HG03025 (cell line): Measurements from ENCODE around the gene AFAP1L1.
"Not testable (repeated sequence)": the region's sequence is repeated elsewhere in the genome, so short reads cannot be mapped to it uniquely, and the experiment has no call there.

Source experiments
- ATAC-seq: cut with Tn5 transposase; IDR thresholded peaks from one replicate; pipeline ENCODE4 v1.9.1; 2021; ENCODE audit warnings: mild to moderate bottlenecking, moderate library complexity; ENCODE audit not compliant: unreplicated experiment, low FRiP score

The AFAP1L1 gene

DNA sequence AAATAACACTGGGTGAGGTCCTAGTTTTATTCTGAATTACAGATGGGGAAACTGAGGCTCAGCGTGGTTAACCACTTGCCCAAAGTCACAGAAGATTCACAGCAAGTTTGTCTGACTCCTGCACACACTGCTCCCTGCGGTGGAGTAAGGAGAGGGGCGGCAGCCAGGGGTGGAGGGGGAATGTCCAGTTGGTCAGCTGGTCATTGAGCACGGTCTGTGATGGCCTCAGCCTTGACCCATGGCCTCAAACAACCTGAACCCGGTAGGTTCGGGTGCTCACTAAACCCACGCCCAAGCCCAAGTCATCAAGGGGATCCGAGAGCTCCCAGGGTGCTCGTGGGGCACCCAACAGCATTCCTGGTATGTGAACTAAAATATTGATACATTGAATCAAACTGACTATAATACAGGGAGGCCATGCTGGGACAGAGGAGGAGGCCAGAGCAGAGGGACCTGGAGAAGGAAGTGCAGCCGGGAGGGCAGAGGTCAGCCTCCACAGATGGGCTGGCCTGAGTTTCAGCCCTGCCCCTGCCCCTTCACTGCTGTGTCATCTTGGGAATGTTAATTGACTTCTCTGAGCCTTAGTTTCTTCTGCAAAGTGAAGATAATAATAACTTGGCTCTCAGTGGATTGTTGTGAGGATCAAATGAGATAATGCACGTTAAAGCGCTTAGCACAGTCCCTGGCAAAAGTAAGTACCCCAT is 111.0 kb downstream of the AFAP1L1 start:
- no peak for ATAC-seq

DNA sequence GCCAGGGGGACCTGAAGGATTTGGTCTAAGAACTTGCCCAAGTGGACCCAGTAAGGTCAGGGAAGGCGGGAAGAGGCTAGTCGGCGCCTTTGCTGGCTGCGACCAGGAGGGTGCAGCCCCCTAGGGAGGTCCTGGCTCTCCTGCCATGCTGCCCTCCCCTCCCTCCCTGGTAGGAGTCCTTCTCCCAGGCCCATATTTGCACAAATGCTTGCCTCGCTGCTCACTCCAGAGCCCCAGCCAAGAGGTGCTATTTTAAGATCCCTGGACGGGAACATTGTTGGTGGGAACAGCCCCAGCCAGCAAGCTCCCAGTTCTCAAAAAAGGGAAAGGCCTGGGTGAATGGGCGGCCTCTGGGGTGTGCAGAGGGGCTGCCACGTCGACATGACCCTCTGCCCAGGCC is 111.7 kb downstream of the AFAP1L1 start:
- no peak for ATAC-seq

DNA sequence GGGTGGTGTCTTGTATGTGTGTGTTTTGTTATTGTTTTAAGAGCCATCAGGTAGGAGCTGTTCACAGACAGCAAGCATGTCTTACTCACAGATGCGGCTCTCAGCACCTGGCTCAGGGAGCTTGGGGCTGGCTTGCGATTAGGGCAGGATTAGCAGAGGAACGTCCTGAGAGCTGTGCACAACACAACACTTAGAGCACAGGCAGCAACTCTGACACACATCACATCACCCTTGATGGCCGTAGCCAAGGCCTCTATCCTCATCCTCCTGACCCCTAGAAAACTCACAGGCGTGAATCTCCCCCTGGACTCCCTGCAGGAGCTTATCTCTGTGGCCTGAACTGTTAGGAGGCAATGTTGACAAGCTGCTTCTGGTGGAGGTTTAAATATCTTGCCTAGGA is 114.5 kb downstream of the AFAP1L1 start:
- no peak for ATAC-seq

DNA sequence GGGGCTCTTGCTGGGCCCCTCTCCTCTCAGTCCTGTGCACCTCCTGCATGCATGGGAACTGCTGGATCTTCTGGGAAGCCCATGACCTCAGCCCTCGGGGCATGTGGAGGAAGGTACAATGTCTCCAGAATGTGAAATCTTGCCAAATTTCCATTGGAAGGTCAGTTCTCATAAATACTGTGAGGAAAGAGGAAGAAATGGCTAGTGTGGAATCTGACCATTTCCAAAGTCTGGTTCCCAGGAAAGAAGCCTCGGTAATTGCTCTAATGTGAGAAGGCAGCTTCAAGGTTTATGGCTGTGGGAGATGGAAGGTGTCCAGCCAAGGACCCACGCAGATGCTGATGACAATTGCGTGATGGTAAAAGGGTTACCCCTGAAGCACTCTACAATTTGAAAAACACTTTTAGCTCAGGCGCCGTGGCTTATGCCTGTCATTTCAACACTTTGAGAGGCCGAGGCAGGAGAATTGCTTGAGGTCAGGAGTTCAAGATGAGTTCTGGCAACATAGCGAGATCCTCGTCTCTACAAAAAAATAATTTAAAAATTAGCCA is 115.5 kb downstream of the AFAP1L1 start:
- no peak for ATAC-seq

DNA sequence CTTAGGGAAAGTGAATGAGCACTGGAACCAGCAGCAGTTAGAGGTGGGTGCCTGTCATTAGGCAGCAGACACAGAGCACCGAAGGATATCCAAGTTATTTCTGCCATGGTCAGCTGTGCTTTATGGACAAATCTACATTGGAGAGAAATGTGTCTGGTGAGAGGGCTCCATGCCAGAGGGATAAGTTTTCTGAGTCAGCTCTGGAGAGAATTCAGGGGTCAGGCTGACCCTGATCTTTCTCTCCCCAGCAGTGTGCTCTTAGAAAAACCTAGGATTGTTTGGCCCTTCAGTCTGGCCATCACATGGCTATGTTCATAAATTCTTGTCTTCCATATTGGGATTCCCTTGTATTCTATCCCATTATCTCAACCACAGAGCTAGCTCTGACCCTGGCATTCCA is 116.3 kb downstream of the AFAP1L1 start:
- ATAC-seq, result no peak

DNA sequence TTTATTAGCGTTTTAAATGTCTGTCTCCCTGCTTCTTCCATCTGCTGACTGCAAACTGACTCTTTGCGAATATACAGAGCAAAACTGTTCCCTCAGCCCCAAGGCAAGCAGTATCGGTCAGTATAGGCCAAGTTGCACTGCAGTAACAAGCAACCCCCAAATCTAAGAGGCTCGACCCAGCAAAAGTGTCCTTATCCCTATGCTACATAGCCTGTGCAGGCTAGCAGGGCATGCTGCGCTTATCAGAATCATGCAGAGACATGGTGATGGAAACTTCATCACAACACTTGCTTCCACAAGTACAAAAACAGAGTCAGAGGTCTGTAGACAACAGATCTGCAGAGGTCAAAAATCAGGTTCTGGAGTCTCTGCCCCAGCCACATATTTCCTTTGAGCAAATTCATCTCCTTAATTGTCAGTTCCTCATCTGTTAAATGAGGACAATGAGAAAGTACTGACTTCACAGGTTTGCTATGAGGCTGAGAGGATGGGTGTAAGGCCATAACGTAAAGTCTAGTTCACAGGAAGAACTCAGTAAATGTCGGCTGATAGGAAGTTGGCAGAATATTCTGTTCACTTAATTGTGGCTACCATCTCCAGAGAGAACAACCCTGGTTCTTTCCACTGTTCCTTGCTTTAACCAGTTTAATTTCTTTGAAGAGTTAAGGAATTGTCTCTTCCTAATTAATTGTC is 117.0 kb downstream of the AFAP1L1 start:
- no peak for ATAC-seq

DNA sequence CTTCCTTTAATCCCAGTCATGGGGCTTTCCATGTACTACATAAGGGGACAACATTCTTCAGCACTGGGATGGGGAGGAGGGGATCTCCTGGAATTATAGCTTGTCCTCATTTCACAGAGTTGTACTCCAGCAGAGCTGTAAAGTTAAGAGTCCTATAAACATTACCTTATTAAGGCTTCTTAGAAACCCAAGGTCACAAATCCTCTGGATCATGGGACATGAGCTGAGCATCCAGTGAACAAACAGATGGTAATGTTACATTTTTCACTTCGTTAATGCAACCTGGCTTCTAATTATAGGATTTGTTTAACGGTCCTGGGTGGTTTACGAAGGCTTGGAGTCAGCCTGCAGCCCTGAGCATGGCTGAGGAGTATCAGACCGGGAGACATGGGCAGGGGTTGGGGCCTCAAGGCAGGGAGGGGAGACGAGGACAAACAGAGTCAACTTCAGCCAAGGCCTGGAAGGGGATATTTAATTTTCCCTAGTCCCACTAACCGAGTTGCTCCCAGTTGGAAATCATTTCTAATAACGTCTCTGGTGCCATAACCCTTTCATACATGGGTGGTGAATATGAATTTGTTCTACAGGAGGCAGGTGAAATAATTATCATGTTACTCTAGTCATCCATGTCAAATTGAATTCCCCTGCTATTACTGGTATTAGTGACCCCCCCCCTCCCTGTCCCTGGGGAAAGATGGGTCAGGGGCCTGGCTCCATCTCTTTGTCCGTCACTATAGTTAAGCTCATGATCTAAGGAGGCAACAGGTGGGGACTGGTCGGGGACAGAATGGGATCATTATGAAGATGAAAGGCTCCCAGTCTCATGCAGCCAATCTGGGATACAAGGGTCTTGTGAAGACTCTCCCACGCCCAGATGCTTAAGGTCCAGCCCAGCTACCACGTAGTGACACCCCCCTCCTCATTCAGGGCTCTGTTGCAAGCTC is 118.2 kb downstream of the AFAP1L1 start:
- no peak for ATAC-seq

DNA sequence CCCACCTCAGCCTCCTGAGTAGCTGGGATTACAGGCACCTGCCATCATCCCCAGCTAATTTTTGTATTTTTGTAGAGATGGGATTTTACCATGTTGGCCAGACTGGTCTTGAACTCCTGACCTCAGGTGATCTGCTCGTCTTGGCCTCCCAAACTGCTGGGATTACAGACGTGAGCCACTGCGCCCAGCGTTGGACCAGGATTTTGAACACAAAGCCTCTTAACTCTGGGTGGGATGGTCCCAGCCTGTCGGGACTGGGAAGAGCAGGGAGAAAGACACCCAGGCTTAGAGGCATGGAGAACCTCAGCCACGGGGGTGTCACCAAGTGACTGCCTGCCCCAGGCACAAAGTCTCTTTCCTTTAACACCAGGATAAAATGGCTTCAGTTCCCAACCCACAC is 119.4 kb downstream of the AFAP1L1 start:
- not testable (repeated sequence) for ATAC-seq
